ENCODE data around the gene CGREF1. TPM values are rescaled to one million over a fixed set of nuclear protein-coding genes. Genes with fewer than 3 reads are reported as not detected.

The CGREF1 gene
- total and polyA plus RNA-seq, 2 donors (not counting 1 experiment from before 2014, with no cell fraction given): not detected

GRCh38 chr2:27099334-27099955 is 19.5 kb downstream of the CGREF1 start:
- Histone ChIP-seq H2AFZ (ENCODE audit: insufficient read depth, low read depth, low read length, poor library complexity, severe bottlenecking) (no peak overlapping the region), H3K9ac (ENCODE audit: low read length) (no peak overlapping the region), H3K9me3 (ENCODE audit: control extremely low read depth in 1 of 3, control insufficient read depth in 2 of 3, insufficient read depth in 1 of 3, low read length in 2 of 3) (no peaks in the 10 kb centered on the region), H3K27me3 (replicated peaks in 1 of 4; ENCODE audit: control extremely low read depth in 1 of 4, control insufficient read depth in 3 of 4, insufficient read depth in 4 of 4, low read length in 3 of 4) (no peaks in the 10 kb centered on the region), H3K27ac (ENCODE audit: low read length in 2 of 2) (no peak overlapping the region), H3K4me3 (ENCODE audit: control extremely low read depth in 1 of 5, extremely low read depth in 1 of 5, insufficient read depth in 1 of 5, low read depth in 2 of 5, low read length in 4 of 5) (no peak overlapping the region), H4K20me1 (ENCODE audit: control insufficient read depth, insufficient read depth, low read length, poor library complexity, severe bottlenecking) (no peaks in the 10 kb centered on the region), H3K36me3 (replicated peaks in 1 of 2; ENCODE audit: control extremely low read depth in 1 of 2, control insufficient read depth in 1 of 2, extremely low read depth in 1 of 2, insufficient read depth in 2 of 2, low read length in 1 of 2) (no peaks in the 10 kb centered on the region), H3K79me2 (ENCODE audit: control insufficient read depth, insufficient read depth, low read length) (no peaks in the 10 kb centered on the region), H3K4me1 (ENCODE audit: control insufficient read depth in 2 of 2, insufficient read depth in 2 of 2, low read length in 2 of 2) (peaks cover 6 to 9% of the 10 kb centered on the region in 2 donors), H3K4me2 (replicated peaks; ENCODE audit: low read depth, low read length, poor library complexity, severe bottlenecking) (no peak overlapping the region)
- no peak for TF ChIP-seq CTCF (IDR thresholded peaks at IDR 0.05)
- no peak for TF ChIP-seq EZH2 (IDR thresholded peaks at IDR 0.05; ENCODE audit: borderline replicate concordance, insufficient read depth, low read depth, low read length, poor library complexity, severe bottlenecking)
- WGBS (ENCODE audit: insufficient coverage): 95% methylated on average over 11 of the region's 19 CpGs
- POLR2A ChIA-PET: no interaction called here
- H3K4me1 Mint-ChIP-seq: peaks cover 11% of the 10 kb centered on the region
- H3K27me3 Mint-ChIP-seq: peaks cover under 1% of the 10 kb centered on the region
- intact Hi-C loops (cut with micrococcal nuclease): loop anchor here (5.0 kb wide), 1 partner anchor 583 kb away; no protein-coding TSS in a partner anchor
- no peak overlapping the region for H3K27ac Mint-ChIP-seq
- ATAC-seq (ENCODE audit: low read depth): no peak
- H3K9me3 Mint-ChIP-seq (ENCODE audit: insufficient read depth): no peaks in the 10 kb centered on the region
- CTCF ChIA-PET: interaction anchor here (1.0 to 8.8 kb wide), 7 partner anchors 12 to 205 kb away, joined by 3 to 143 read pairs (median 26); partner anchors contain the start of genes CAD and TRIM54
- no peak overlapping the region for H3K4me3 Mint-ChIP-seq
- no peak for DNase-seq

- H3K4me3 Mint-ChIP-seq: no peak overlapping the region
These were observed 21.6 kb downstream of the CGREF1 start for GRCh38 chr2:27097341-27097740.

More at GRCh38 chr2:27097341-27097740, 21.6 kb downstream of the CGREF1 start:
- Histone ChIP-seq H3K4me2 (replicated peaks; ENCODE audit: low read depth, low read length, poor library complexity, severe bottlenecking) (no peak overlapping the region), H3K9me3 (ENCODE audit: control extremely low read depth in 1 of 3, control insufficient read depth in 2 of 3, insufficient read depth in 1 of 3, low read length in 2 of 3) (no peaks in the 10 kb centered on the region), H2AFZ (ENCODE audit: insufficient read depth, low read depth, low read length, poor library complexity, severe bottlenecking) (no peak overlapping the region), H3K36me3 (replicated peaks in 1 of 2; ENCODE audit: control extremely low read depth in 1 of 2, control insufficient read depth in 1 of 2, extremely low read depth in 1 of 2, insufficient read depth in 2 of 2, low read length in 1 of 2) (no peaks in the 10 kb centered on the region), H4K20me1 (ENCODE audit: control insufficient read depth, insufficient read depth, low read length, poor library complexity, severe bottlenecking) (no peaks in the 10 kb centered on the region), H3K4me3 (ENCODE audit: control extremely low read depth in 1 of 5, extremely low read depth in 1 of 5, insufficient read depth in 1 of 5, low read depth in 2 of 5, low read length in 4 of 5) (no peak overlapping the region), H3K27ac (ENCODE audit: low read length in 2 of 2) (no peak overlapping the region), H3K79me2 (ENCODE audit: control insufficient read depth, insufficient read depth, low read length) (no peaks in the 10 kb centered on the region), H3K9ac (ENCODE audit: low read length) (no peak overlapping the region), H3K4me1 (ENCODE audit: control insufficient read depth in 2 of 2, insufficient read depth in 2 of 2, low read length in 2 of 2) (peaks cover 6 to 9% of the 10 kb centered on the region in 2 donors), H3K27me3 (replicated peaks in 1 of 4; ENCODE audit: control extremely low read depth in 1 of 4, control insufficient read depth in 3 of 4, insufficient read depth in 4 of 4, low read length in 3 of 4) (no peaks in the 10 kb centered on the region)
- H3K27me3 Mint-ChIP-seq: no peaks in the 10 kb centered on the region
- ATAC-seq (ENCODE audit: low read depth): no peak
- ChIA-PET CTCF (interaction anchor here (0.8 to 8.8 kb wide), 10 partner anchors 10 to 207 kb away, joined by 3 to 143 read pairs (median 10); partner anchors contain the start of genes AGBL5 and TRIM54), POLR2A (no interaction called here)
- no peaks in the 10 kb centered on the region for H3K9me3 Mint-ChIP-seq (ENCODE audit: insufficient read depth)
- no peak for TF ChIP-seq CTCF (IDR thresholded peaks at IDR 0.05)
- no peak for TF ChIP-seq EZH2 (IDR thresholded peaks at IDR 0.05; ENCODE audit: borderline replicate concordance, insufficient read depth, low read depth, low read length, poor library complexity, severe bottlenecking)
- 98% methylated on average over 12 of the region's 14 CpGs for WGBS (ENCODE audit: insufficient coverage)
- peaks cover 11% of the 10 kb centered on the region for H3K4me1 Mint-ChIP-seq
- no peak for DNase-seq
- H3K27ac Mint-ChIP-seq: no peak overlapping the region
- intact Hi-C loops (cut with micrococcal nuclease): loop anchor here (5.0 kb wide), 1 partner anchor 585 kb away; no protein-coding TSS in a partner anchor
